Left renal cortex interstitium (tissue), 4 donors: ENCODE measurements around the gene YJU2. TPM values are rescaled to one million over a fixed set of nuclear protein-coding genes. Genes with fewer than 3 reads are reported as not detected.

Experiments
- polyA plus RNA-seq, 4 donors: library from polyadenylated mRNA; unstranded; fragments of 120-200 nt; gene quantifications; one replicate each; pipeline ENCODE4 v1.2.1, GENCODE V29; 2013; ENCODE audit not compliant: insufficient read length in 4 of 4

Gene YJU2
- polyA plus RNA-seq, 4 donors = 19.7 to 28.5 (median 22.7) TPM

Other genes starting within 250 kb of the YJU2 start
- gene PIAS4, start 239.3 kb upstream of the YJU2 start, polyA plus RNA-seq = 10 to 100 TPM; 29.0 to 50.9 (median 36.3) TPM
- 10 to 100 TPM in 3 of 4 donors, 1 to 10 TPM in 1; 7.6 to 15.6 (median 11.8) TPM for gene ZBTB7A, start 180.2 kb upstream of the YJU2 start, polyA plus RNA-seq
- gene MAP2K2, start 123.0 kb upstream of the YJU2 start, polyA plus RNA-seq = 100 to 1,000 TPM in 3 of 4 donors, 10 to 100 TPM in 1; 81.9 to 151 (median 130) TPM
- 1 to 10 TPM in 3 of 4 donors, under 1 TPM in 1; 0.65 to 1.7 (median 1.4) TPM for gene CREB3L3, start 93.4 kb upstream of the YJU2 start, polyA plus RNA-seq
- 10 to 100 TPM; 14.8 to 28.3 (median 22.7) TPM for gene SIRT6, start 64.5 kb upstream of the YJU2 start, polyA plus RNA-seq
- 1 to 10 TPM in 3 of 4 donors, under 1 TPM in 1; 0.95 to 1.8 (median 1.4) TPM for gene ANKRD24, start 64.4 kb upstream of the YJU2 start, polyA plus RNA-seq
- under 1 TPM; 0.18 to 0.68 (median 0.51) TPM for gene EBI3, start 17.6 kb upstream of the YJU2 start, polyA plus RNA-seq
- gene SHD, start 32.2 kb downstream of the YJU2 start, polyA plus RNA-seq = 1 to 10 TPM; 1.5 to 3.3 (median 2.3) TPM
- gene TMIGD2, start 55.3 kb downstream of the YJU2 start, polyA plus RNA-seq = under 1 TPM; 0.33 to 0.61 (median 0.48) TPM
- 10 to 100 TPM in 1 of 4 donors, 1 to 10 TPM in 3; 3.9 to 11.4 (median 7.1) TPM for gene FSD1, start 57.5 kb downstream of the YJU2 start, polyA plus RNA-seq
- 10 to 100 TPM; 21.0 to 33.6 (median 28.5) TPM for gene STAP2, start 91.7 kb downstream of the YJU2 start, polyA plus RNA-seq
- gene MPND, start 96.5 kb downstream of the YJU2 start, polyA plus RNA-seq = 10 to 100 TPM; 21.8 to 36.6 (median 28.9) TPM
- 10 to 100 TPM; 51.5 to 82.9 (median 75.5) TPM for gene SH3GL1, start 153.5 kb downstream of the YJU2 start, polyA plus RNA-seq
- gene CHAF1A, start 155.6 kb downstream of the YJU2 start, polyA plus RNA-seq = 10 to 100 TPM; 19.8 to 28.9 (median 22.3) TPM
- gene UBXN6, start 210.7 kb downstream of the YJU2 start, polyA plus RNA-seq = 100 to 1,000 TPM in 2 of 4 donors, 10 to 100 TPM in 2; 84.2 to 129 (median 112) TPM
- 10 to 100 TPM; 61.5 to 96.9 (median 89.2) TPM for gene HDGFL2, start 225.2 kb downstream of the YJU2 start, polyA plus RNA-seq